Non-pigmented ciliary epithelial cell (primary cell): ENCODE results near the gene IHH.

Source experiments
- DNase-seq: peaks from one replicate; pipeline ENCODE4 v3.0.0-alpha.2; 2010; ENCODE audit warnings: low read depth

IHH gene

DNA sequence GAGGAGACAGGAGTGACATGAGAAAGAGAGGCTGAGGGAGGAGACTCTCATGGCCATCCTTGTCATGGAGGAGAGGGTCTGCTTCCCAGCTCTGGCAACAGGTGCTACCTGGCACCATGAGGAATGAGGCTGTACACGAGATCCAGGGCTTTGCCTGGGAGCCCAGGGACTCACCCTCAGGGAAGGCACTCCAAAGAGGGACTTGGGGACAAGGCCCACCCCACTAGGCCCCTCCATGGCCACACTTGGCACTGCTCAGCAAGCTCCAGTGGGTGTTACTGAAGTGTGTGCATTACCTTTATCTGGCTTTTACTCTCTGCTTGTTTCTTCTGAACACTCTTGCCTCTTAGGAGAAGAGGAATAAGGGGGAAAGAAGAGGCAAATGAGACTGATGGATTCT is 22.1 kb downstream of the IHH start:
- DNase-seq = no peak

DNA sequence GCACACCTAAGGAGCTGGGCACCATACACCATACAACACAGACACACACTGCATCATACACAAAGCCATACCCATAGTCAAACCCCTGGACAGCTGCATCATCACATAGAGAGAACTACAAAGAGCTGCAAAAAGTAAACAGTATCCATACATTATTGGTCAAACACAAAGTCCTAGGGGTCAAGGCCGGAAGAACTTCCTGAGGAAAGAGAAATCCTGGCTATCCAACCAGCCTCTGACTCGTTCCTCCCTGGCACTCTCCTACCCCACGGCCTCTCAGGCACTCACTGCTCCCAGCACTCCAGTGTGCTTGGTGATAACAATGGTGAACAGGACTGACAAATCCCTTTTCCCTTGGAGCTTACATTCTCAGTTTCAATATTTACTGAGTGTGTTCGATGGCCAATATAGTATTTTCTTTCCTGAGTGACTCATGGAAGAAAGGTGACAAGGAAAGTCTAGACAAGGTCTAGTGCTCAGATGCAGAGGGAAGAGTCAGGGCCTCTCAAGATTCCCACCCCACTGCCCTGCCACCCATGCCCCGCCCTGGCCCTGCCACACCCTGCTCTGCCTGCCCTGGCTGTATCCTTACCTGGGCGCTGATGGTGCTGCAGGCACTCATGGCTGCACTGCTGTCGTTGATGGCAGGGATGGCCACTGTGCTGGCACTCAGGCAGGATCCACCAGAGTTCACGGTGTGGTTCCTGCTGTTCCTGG is 22.8 kb downstream of the IHH start:
- no peak for DNase-seq

DNA sequence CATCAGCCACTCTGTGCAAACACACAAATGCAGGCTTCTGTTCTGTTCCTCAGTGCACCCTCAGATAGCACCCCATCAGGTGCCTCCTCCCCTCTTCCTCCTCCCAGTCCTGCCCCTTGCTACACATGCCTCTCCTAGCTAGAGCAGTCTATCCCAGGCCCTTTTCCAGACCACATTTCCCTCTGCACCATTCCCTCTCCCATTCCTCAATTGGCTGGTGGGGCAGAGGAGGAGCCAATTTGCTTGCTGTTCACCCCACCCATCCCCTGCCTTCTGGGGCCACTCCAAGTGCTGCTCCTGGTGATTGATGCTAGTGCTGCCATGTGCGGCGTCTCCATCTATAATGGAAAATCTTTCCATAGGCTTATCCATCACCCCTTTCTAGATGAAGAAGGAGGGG is 24.8 kb downstream of the IHH start:
- no peak for DNase-seq

DNA sequence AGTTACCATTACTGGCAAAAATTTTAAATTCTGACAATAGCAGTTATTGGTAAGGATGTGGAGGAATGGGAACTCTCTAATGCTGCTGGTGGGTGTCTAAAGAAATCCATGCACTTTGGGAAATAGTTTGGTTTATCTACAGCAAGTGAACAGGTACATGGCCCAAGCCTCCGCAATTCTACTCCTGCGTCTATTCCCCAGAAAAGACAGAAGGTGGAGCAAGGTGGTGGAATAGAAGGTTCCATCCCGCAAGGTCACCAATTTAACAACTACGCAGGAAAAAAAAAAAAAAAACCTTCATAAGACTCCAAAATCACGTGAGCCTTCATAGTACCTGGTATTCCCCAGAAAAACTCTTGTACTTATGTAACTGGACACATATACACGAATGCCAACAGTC is 25.9 kb downstream of the IHH start:
- DNase-seq = no peak

DNA sequence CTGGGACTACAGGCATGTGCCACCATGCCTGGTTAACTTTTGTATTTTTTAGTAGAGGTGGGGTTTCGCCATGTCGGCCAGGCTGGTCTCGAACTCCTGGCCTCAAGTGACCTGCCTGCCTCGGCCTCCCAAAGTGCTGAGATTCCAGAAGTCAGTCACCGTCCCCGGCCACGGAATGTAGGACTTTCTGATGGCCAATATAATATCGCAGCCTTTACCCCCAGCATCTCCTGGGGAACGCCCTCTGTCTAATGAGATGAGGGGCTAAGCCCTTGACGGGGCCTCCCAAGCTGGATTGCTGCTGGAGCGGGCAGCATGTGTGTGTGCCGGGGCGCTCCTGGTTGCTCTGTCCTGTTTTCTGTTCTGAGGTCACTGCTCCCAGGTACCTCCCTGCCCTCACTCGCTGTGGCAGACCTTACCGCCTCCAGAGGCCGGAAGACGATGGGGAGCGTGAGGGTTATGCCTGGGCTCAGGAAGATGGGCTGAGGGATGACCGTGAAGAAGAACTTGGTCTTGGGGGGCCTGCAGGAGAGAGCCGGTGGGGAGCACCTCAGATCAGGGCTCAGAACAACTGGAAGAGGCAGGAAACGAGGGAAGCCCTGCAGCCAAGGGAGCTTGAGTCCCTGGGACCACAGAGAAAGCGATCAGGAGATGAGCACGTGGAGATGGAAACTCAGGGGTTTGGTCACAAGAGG is 28.5 kb downstream of the IHH start:
- DNase-seq = no peak

DNA sequence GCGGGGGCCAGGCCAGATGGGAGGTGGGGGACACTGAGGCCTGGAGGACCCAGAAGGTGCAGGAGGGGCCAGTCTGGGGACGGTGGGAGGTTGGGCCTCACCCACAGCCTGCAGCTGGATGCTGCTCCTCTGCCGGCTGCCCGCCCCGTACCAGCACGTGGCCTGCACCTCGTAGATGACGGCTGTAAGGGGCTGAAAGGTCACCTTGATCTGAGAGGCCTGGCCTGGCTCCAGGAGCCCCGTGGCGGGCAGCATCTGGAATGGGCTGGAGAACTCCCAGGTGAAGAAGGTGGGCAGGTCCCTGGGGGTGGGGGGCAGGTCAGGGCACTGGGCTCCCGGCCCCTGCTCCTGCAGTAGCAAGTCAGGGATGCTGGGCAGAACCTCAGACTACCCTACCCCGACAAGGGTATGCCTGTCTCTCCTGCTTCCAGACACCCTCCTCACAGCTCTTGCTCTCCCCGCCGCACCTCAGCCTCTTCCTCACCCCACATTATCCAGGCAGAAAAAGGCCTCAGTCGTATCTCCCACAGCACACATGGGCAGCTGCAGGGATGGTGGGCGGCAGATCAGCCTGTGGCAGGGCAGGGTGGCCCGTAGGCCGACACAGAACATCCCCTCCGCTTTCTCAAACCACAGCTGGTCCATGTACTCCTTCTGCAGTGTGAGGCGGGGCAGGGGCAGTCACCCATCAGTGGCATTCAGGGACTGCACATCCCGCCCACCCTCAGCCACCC is 29.5 kb downstream of the IHH start:
- DNase-seq = no peak

DNA sequence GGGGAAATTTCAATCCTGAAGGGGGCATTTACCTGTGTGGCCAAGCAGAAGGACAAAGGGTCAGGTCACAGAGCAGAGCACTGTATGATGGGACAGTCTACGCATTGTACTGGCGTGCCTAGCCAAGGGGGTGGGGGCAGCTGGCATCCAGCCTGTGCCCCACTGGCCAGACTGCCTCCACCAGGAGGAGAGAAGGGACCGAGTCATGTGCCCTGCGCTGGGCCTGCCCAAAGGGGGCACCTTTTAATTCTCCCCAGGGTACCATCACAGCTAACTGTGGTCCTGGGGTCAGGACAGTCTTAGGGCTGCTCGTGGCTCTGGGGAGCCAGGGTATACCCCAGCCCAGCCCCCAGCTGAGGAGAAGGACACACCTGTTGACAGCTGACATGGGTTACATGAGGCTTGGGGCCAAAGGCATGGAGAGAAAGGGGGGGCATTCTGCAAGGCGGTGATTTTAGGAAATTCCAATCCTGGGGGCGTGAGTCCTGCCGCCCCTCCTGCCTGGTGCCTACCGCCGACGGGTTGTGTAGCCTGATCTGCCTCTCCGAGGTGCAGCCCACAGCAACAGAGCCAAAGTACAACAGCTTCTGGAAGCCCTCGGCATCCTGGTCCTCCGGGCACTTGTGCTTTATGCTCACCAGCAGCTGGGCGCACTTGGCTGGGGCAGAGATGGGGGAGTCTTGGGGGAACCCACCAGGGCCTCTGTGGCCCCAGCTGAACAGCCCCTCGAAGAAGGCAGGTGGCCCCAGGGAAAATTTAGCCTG is 30.4 kb downstream of the IHH start:
- no peak for DNase-seq

DNA sequence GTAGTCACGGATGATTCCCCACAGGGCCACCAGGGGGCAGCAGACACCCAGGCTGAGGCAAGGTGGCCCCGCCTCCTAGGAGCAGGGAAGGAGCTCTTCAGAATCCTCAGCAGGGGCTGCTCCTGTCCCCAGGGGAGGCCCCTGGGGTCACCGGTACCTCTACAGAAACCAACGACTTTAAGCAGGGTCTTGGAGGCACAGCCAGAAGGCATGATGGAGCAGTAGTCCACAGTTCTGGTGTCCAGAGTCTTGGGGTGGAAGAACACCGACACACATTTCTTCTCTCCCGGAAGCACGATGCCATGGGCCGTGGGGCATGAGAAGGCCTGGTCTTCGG is 30.9 kb downstream of the IHH start:
- peak; percentile 32 for DNase-seq

DNA sequence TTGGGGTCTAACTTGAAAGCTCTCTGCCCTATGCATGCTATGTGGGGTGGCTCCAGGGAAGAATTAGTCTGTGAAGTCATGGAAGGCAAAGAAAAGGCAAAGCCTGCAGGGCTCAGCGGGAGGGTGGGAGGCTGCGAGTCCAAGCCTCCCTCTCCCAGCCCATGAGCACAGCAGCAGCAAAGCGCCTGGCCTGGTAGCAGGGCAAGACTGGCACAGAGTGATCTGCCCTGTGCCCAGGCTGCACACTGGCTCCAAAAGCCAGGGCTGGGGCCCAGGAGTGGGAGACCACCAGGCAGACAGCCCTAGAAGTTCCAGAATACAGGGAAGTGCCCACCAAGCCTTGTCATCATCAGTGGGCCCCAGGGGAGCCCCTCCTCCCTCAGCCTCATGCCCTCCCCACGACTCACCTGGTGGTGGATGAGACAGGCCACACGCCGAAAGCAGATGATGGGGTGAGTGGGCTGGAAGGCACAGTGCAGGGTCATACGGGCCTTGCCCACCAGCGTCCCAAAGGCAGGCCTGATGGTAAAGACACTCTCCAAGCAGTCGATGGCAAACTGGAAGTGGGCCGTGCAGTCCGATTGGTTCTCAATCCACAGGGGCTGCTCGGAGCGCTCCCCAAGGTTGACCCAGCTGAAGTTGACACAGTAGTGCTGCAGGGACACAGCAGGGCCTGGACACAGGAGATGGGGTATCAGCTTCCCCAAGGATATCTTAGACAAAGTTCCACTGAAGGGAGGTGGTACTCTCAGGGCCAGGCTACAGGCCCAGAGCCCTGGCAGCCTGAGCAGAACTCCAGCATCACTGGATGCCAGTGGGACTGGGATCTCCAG is 31.5 kb downstream of the IHH start:
- no peak for DNase-seq

DNA sequence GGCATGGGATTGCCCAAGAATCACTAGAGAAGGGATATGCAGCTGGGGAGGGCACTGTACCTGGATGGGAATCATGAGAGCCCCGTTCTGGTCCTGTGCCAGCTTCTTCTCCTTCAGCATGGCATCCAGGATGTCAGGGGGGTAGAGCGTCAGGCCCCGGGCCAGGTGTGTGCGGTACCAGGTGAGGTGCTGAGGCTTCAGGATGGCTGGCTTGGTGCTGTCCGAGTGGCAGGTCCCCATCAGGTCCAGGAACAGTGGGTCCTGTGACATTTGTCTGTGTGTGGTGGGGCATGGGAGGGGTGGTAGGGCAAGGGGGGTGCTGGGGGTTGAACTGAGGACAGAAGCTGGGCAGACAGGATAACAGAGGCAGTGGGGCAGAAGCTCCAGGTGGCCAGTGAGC is 32.6 kb downstream of the IHH start:
- DNase-seq = no peak

DNA sequence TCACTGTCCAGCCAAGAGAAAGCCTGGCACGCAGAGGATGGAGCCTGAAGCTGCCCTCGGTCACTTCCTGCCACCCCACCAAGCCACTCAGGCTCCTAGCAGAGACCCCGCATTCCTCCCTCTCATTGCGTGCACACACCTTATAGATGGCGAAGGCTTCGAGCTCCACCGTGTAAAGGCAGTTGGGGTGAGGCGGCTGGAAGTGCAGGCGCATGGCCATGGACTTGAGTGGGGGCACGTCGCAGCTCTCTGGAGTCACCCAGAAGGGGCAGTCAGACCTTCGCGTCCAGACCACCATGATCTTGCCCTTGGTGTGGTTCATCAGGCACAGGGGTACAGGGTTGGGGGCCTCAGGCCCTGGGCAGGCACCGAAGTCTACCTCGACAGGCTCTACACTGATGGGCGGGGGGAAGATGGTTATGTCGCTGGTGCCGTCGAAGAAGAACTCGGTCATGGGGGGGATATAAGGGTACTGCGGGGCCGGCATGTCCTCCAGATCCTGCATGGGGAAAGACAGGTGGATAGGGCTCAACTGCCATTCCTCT is 33.1 kb downstream of the IHH start:
- DNase-seq = no peak

DNA sequence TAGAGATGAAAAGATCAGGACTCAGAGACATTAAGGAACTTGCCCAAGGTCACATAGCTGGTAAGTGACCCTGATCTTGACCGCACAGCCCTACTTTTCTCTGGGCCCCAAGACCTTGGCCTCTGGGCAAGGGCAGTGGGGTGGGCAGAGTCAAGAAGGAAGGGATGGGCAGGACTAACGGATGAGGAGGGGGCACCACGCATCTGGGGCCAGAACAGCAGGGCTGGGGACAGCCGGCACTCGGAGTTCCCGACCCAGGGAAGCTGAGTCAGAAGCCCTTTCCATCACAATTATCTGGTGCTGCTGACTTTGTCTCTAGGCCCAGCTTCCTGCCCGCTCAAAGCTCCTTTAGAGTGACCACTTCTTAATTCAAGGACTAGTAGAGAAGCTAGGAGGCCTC is 33.8 kb downstream of the IHH start:
- no peak for DNase-seq

DNA sequence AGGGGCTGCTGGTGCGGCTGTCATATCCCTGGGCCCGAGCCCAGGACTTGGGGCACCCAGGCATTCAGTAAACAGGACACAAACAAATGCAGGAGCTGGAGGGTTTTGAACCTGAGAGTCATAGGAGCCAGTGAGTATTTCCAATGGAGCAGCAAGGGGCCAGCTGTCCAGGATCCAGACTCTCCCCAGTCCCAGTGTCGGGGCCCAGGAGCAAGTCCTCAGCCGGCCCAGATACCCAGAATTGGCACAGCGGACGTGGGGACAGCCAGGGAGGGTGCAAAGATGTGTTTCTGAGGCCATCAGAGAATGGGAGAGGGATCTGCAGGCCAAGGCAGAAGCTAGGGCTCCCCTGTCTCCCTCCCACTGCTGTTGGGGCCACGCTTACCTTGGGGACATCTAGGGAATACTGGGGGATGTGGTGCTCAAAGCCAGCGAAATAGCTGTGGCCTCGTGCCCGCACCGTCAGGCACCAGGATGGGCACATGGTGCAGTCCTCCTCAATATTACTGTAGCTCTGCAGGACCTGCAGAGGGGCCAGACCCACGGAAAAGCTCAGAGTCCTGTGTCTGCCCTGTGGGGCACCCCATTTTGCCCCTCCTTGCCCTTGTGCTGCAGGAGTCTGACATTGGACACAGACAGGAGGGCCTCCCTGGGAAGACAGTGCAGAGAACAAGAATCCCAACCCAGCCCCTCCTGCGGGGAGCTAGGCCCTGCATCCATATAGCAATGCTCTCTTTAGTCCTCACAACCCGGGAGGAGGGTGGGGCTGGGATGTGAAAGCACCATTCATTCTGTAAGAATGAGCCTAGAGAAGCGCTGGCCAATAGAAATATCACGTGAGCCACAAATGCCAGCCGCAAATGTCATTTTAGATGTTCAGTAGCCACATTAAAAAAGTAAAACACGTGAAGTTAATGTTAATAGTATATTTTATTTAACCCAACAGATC is 34.8 kb downstream of the IHH start:
- no peak for DNase-seq

DNA sequence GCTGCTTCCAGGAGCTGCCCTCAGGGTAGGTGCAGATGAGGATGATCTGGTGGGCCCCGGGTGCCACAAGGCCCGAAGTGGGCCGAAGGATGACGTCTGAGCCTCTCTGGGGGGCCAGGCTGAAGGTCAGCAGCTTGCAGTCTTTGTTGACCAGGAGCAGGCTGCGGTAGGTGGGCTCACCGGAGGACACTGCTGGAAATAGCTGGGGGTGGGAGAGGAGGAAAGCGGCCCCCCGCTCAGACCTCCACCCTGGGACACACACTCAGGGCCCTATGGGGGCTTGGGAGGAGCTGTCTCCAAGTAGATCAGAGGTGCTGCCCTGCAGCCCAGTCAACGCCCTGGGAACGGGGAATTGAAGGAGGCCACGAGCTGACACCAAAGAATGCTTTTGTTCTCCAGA is 36.7 kb downstream of the IHH start:
- no peak for DNase-seq

DNA sequence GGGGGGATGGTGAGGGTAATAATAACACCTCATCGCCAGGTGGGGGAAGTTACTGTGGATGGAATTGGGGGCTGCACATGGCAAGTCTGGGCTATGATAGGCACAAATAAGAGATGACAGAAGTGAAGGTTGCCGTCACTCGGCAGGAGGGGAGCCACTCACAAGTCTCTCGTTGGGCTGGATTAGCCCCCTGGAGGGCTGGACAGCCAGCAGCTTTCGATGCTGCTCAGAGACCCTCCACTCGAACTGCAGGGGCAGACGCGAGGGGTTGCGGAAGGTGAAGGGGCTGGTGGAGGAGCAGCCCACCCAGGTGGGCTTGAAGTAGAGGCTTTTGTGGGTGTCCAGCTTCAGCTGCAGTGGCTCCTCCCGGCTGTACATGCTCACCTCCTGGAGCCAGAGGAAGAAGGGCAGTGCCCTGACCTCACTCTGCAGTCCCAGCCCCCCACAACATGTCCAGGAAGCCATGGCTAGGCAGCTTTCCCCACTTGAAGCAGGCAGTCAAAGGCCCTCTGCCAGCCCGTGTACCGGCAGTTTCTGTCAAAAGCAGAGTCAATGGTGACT is 37.6 kb downstream of the IHH start:
- DNase-seq = no peak

DNA sequence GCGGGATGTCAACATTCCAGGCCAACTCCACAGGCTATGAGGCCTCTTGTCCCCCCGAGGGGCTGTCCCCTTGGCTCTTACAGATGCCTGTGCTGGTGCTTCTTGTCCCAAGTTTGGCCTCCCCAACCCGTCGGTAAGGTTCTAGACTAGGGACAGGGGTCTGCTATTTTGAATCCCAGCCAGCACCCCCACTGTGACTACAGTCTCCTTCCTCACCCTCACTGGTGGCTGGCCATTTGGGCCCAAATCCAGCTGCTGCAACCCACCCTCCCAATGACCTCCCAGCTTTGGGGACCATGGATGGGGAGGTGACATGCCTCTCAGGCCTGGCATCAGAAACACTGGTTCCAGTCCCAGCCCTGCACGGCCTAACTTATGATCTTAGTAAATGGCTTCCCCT is 38.1 kb downstream of the IHH start:
- DNase-seq = no peak

DNA sequence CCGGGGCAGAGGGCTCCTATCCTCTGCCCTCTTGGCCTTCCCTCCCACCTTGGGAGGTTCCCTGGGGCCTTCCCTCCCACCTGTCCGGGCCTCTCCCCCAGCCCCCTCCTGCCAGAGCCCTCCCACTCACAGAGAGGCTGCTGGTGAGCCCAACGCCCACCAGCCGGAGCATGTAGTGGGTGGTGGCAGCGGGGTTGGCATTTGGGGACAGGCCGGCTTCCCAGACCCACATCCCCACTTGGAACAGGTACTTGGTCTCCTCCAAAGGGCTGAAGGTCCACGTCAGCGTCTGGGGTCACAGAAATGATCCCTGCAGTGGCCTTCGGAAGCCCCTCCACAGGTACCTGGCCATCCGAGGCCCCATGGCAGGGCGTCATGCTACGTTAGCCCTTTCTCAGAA is 38.7 kb downstream of the IHH start:
- no peak for DNase-seq

DNA sequence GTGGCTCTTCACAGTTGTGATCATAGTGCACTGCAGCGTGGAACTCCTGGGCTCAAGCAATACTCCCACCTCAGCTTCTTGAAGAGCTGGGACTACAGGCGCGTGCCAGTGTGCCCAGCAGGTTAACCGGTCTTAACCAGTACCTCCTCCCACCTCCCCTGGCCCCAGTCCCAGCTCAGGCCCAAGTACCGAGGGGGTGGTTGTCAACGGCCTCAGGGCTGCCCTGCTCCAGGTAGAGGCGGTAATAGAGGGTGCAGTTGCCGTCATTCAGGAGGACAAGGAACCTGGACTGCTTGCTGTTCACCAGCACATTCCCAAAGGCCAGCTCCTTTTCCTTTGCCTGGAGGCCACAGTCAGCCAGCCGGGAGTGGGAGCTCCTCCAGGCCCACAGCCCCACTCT is 39.1 kb downstream of the IHH start:
- DNase-seq = no peak

DNA sequence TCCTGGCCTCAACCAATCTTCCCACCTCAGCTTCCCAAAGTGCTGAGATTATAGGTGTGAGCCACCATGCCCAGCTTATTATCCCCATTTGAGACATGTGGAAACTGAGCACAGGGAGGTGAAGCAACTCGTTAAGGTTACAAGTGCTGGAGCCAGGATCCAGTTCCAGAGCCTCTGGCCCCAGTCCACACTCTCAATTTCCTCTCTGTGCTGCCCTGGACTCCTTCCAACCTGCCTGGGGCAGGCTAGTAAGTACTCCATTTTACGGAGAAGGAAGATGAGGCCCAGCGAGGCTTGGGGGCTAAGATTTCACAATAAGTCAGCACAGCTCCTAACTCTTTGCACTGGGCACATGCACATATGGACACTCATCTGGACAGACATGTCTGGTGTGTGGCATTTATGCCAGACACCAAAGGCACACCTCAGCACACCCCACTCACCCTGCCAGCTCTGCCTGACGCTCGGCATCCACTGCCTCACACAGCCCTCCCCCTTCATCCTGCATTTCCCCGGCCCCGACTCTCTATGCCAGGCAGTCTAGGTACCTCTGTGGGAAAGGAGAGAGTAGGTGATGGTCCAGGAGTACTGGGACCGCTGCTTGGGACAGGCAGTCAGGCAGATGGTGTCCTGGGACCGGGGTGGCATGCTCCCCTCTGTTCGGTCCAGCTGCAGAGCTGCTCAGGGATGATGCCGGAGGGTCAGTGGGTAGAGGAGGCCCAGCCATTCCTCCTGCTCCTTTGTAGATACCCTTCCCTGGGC is 39.9 kb downstream of the IHH start:
- no peak for DNase-seq
